Ishikawa (cell line): ENCODE measurements around the gene GRID2.

Experiments
- CEBPB ChIP-seq: IDR thresholded peaks from 2 replicates; pipeline ENCODE4 v1.6.1; 2012
- EGR1 ChIP-seq: IDR thresholded peaks from 2 replicates; pipeline ENCODE4 v1.6.1; 2012
- EP300 ChIP-seq: IDR thresholded peaks from 2 replicates; pipeline ENCODE4 v1.6.1; 2012; ENCODE audit warnings: borderline replicate concordance
- FOXM1 ChIP-seq: IDR thresholded peaks from 2 replicates; pipeline ENCODE4 v1.6.1; 2012; ENCODE audit warnings: low read depth, borderline replicate concordance
- NFIC ChIP-seq: IDR thresholded peaks from 2 replicates; pipeline ENCODE4 v1.6.1; 2012
- RAD21 ChIP-seq: IDR thresholded peaks from 2 replicates; pipeline ENCODE4 v1.6.1; 2012; ENCODE audit warnings: low read depth
- TCF12 ChIP-seq: IDR thresholded peaks from 2 replicates; pipeline ENCODE4 v1.6.1; 2012; ENCODE audit warnings: low read depth
- YY1 ChIP-seq: IDR thresholded peaks from 2 replicates; pipeline ENCODE4 v1.6.1; 2012; ENCODE audit warnings: low read depth
- ZBTB7A ChIP-seq: IDR thresholded peaks from 2 replicates; pipeline ENCODE4 v1.6.1; 2012; ENCODE audit warnings: low read depth
- TF ChIP-seq, protein P1 (sequence below): IDR thresholded peaks from 2 replicates; pipeline ENCODE4 v1.6.1; 2012
- TF ChIP-seq, protein P2 (sequence below): IDR thresholded peaks from 2 replicates; pipeline ENCODE4 v1.6.1; 2012; ENCODE audit warnings: low read depth, mild to moderate bottlenecking

DNA sequence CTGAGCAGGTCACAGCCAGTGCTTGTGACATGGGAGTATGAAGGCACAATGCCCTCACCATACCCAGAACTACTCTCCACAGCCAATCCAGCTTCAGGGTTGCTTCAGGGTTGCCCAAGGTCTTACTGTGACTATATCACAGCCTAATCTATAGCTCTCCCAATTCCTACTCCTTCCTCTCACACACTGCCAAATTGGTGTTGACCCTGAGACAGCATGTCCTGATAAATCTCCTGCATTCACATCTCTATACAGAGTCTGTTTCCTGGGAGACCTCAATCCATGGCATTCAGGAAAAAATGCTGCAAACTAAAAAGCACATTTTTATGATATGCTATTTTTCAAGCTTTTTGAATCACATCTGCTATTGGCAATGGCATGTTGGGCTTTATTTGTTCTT is 456.7 kb downstream of the GRID2 start:
- TF ChIP-seq RAD21 (no peak), YY1 (no peak), NFIC (no peak), ZBTB7A (no peak), TCF12 (no peak), FOXM1 (no peak), CEBPB (no peak), EP300 (no peak), EGR1 (no peak)
- TF ChIP-seq, protein P1, sequence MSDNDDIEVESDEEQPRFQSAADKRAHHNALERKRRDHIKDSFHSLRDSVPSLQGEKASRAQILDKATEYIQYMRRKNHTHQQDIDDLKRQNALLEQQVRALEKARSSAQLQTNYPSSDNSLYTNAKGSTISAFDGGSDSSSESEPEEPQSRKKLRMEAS = no peak
- TF ChIP-seq, protein P2, sequence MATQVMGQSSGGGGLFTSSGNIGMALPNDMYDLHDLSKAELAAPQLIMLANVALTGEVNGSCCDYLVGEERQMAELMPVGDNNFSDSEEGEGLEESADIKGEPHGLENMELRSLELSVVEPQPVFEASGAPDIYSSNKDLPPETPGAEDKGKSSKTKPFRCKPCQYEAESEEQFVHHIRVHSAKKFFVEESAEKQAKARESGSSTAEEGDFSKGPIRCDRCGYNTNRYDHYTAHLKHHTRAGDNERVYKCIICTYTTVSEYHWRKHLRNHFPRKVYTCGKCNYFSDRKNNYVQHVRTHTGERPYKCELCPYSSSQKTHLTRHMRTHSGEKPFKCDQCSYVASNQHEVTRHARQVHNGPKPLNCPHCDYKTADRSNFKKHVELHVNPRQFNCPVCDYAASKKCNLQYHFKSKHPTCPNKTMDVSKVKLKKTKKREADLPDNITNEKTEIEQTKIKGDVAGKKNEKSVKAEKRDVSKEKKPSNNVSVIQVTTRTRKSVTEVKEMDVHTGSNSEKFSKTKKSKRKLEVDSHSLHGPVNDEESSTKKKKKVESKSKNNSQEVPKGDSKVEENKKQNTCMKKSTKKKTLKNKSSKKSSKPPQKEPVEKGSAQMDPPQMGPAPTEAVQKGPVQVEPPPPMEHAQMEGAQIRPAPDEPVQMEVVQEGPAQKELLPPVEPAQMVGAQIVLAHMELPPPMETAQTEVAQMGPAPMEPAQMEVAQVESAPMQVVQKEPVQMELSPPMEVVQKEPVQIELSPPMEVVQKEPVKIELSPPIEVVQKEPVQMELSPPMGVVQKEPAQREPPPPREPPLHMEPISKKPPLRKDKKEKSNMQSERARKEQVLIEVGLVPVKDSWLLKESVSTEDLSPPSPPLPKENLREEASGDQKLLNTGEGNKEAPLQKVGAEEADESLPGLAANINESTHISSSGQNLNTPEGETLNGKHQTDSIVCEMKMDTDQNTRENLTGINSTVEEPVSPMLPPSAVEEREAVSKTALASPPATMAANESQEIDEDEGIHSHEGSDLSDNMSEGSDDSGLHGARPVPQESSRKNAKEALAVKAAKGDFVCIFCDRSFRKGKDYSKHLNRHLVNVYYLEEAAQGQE = no peak
